Measurements from ENCODE around the gene DCLK3.

DCLK3 gene

GRCh38 chr3:36662626-36663025, 101.7 kb downstream of the DCLK3 start:
- no peak for DNase-seq

All from suppressor macrophage treated with lipopolysaccharide for 1 hour (primary cell).